ENCODE measurements around the gene CLEC4E.
A peak's percentile ranks its signal among the peaks of the same experiment; 100 is the strongest.
"Not testable (repeated sequence)": the region's sequence is repeated elsewhere in the genome, so short reads cannot be mapped to it uniquely, and the experiment has no call there.

CLEC4E gene

DNA sequence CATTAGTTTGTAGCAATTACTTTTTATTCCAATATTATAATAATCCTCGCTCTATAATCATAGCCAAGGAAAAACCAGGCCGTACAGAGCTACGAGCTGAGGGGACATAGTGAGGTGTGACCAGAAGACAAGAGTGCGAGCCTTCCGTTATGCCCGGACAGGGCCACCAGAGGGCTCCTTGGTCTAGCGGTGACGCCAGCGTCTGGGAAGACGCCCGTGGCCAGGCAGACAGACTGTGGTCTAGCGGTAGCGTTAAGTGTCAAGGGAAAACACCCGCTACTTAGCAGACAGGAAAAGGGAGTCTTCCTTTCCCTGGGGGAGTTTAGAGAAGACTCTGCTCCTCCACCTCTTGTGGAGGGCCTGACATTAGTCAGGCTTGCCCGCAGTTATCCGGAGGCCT, 2.9 kb downstream of the CLEC4E start:
- not testable (repeated sequence) for H3K27me3 ChIP-seq (ENCODE audit: insufficient read depth, low read depth, severe bottlenecking); H3K27ac ChIP-seq; H3K4me3 ChIP-seq (ENCODE audit: low read depth, low read length); H3K9me3 ChIP-seq (ENCODE audit: severe bottlenecking); H3K36me3 ChIP-seq
- TF ChIP-seq, protein P1, sequence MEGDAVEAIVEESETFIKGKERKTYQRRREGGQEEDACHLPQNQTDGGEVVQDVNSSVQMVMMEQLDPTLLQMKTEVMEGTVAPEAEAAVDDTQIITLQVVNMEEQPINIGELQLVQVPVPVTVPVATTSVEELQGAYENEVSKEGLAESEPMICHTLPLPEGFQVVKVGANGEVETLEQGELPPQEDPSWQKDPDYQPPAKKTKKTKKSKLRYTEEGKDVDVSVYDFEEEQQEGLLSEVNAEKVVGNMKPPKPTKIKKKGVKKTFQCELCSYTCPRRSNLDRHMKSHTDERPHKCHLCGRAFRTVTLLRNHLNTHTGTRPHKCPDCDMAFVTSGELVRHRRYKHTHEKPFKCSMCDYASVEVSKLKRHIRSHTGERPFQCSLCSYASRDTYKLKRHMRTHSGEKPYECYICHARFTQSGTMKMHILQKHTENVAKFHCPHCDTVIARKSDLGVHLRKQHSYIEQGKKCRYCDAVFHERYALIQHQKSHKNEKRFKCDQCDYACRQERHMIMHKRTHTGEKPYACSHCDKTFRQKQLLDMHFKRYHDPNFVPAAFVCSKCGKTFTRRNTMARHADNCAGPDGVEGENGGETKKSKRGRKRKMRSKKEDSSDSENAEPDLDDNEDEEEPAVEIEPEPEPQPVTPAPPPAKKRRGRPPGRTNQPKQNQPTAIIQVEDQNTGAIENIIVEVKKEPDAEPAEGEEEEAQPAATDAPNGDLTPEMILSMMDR (IDR thresholded peaks at IDR 0.05; ENCODE audit: low read depth, low read length), result peak; percentile 51
- DNase-seq, result peak; percentile 30

DNA sequence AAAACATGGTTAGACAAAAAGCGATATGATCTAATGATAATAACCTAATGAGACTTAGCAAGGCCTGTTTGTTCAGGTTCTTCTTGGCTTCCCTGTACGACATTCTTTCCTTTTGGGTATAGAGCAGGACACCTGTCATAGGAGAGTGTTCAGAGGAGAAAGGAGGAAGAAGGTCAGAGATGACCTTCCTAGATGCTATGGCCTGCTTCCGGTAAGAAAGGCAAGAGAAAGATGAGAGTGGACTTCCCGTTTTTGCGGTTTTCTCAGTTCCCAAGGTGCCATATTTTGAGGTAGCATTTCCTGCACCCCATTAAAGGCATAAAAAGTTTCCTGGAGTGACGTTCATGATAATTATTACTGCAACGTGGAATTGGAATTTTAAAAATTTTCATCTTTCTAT, 8.7 kb downstream of the CLEC4E start:
- TF ChIP-seq, protein P1 (IDR thresholded peaks at IDR 0.05; ENCODE audit: low read depth, low read length), result no peak
- no peak for DNase-seq
- Histone ChIP-seq H3K9me3 (ENCODE audit: severe bottlenecking) (no peaks in the 10 kb centered on the region), H3K4me3 (ENCODE audit: low read depth, low read length) (no peak overlapping the region), H3K36me3 (no peaks in the 10 kb centered on the region), H3K27ac (no peak overlapping the region), H3K27me3 (ENCODE audit: insufficient read depth, low read depth, severe bottlenecking) (no peaks in the 10 kb centered on the region)

DNA sequence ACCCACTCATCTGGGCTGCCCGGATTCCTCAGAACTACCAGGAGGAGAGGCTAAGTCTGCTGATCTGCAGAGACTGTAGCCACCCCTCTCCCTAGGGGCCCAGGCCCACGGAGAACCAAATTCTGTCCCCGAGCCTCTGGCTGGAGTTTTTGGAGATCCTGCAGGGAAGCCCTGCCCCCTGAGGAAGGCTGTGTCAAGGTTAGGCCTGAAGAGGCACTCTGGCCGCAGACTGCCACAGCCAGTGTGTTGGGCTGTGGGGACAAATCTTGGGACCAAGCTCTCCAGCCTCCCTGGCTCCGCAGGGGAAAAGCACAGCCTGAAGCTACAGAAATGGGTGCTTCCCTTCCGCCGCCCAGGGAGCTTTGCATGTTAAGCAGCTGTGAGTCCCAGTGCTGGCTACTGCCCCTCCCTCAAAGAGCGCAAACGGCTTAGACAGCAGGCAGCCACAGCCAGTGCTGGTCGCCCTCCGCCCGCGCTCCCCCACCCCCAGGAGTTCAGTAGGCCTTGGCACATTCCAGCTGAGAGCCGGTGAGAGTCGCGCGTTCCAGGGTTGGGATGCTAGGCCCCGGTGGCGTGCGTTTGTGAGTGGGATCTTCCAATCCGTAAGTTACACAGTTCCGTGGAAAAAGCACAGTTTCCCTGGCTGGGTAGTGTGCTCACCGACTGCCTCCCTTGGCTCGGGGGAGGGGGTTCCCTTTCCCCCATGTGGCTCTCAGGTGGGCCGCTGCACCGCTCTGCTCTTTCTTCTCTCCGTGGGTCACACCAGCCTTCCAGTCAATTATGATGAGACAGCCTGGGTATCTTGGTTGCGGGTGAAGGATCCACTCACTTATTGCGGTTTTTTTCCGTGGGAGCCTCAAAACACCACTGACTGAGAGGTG, 13.2 kb downstream of the CLEC4E start:
- Histone ChIP-seq H3K27me3 (ENCODE audit: insufficient read depth, low read depth, severe bottlenecking) (no peaks in the 10 kb centered on the region), H3K4me3 (ENCODE audit: low read depth, low read length) (no peak overlapping the region), H3K9me3 (ENCODE audit: severe bottlenecking) (no peaks in the 10 kb centered on the region), H3K36me3 (no peaks in the 10 kb centered on the region), H3K27ac (no peak overlapping the region)
- no peak for DNase-seq
- TF ChIP-seq, protein P1 (IDR thresholded peaks at IDR 0.05; ENCODE audit: low read depth, low read length), result no peak

DNA sequence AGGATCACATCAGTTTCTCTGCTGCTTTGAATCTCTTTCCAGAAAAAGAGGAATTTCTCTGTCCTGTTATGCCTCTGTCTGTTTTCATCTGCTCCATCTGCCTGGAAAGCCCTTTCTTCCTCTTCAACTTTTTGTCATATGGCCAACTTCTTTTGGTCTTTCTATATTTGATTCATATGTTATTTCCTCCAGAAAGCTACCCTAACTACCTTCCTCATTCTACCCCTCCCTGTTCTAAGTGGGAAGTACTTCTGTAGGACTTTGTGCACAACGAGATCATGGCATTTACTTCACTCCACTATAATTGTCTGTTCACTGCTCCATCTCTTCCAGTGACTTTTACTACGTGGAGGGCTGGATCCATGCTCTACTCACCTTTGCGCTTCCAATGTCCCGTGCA, 21.5 kb downstream of the CLEC4E start:
- TF ChIP-seq, protein P1 (IDR thresholded peaks at IDR 0.05; ENCODE audit: low read depth, low read length), result no peak
- H3K9me3 ChIP-seq (ENCODE audit: severe bottlenecking), result no peaks in the 10 kb centered on the region
- H3K4me3 ChIP-seq (ENCODE audit: low read depth, low read length), result no peak overlapping the region
- no peaks in the 10 kb centered on the region for H3K36me3 ChIP-seq
- no peak for DNase-seq
- H3K27ac ChIP-seq, result no peak overlapping the region
- H3K27me3 ChIP-seq (ENCODE audit: insufficient read depth, low read depth, severe bottlenecking), result no peaks in the 10 kb centered on the region

DNA sequence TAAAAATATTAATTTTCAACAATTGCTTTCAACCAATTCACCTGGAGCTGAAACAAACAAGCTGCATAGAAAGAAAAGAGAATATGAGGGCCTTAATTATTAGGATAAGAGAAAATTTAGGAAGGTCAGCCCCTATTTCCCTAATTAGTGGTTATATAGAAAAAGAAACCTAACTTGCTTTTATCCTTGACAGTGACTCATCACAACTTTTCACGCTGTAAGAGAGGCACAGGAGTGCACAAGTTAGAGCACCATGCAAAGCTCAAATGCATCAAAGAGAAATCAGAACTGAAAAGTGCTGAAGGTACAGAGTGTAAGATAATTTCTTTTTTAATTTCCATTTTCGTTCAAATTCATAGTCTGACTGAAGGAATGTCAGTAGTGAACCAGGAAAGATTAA, 22.7 kb downstream of the CLEC4E start:
- Histone ChIP-seq H3K27me3 (ENCODE audit: insufficient read depth, low read depth, severe bottlenecking) (no peaks in the 10 kb centered on the region), H3K4me3 (ENCODE audit: low read depth, low read length) (no peak overlapping the region), H3K27ac (no peak overlapping the region), H3K36me3 (no peaks in the 10 kb centered on the region), H3K9me3 (ENCODE audit: severe bottlenecking) (no peaks in the 10 kb centered on the region)
- TF ChIP-seq, protein P1 (IDR thresholded peaks at IDR 0.05; ENCODE audit: low read depth, low read length), result no peak
- no peak for DNase-seq

DNA sequence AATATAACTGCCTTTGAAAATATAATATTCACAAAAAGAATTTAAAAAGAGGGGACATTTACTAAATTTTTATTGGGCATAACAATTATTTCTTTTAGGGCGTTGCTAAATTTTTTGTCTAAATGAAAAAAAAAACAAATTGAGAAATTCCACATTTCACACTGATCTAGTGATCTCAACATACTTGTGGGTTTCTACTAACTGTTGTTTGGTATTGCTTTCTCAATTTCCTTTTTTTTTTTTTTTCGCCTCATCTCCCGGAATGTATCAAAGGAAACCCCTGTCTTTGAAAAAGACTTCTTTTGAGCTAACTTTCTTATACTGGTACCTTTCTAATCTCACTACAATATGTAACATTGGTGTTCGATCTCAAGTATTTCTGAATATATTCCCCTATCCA, 27.4 kb downstream of the CLEC4E start, which contains the start of gene CLEC4D:
CLEC4D (plus strand) TSS at position 248 of the 400 bp plus-strand sequence. CDS start 230 bp downstream, outside the sequence.
- H3K27me3 ChIP-seq (ENCODE audit: insufficient read depth, low read depth, severe bottlenecking), result no peaks in the 10 kb centered on the region
- TF ChIP-seq, protein P1 (IDR thresholded peaks at IDR 0.05; ENCODE audit: low read depth, low read length), result no peak

More for the DNA sequence above, 27.4 kb downstream of the CLEC4E start, which contains the start of gene CLEC4D:
- no peaks in the 10 kb centered on the region for H3K36me3 ChIP-seq
- H3K27ac ChIP-seq, result no peak within 1 kb of the TSS
- no peak within 1 kb of the TSS for H3K4me3 ChIP-seq (ENCODE audit: low read depth, low read length)
- no peaks in the 10 kb centered on the region for H3K9me3 ChIP-seq (ENCODE audit: severe bottlenecking)
- no peak for DNase-seq

Measured in WERI-Rb-1 (cell line).